GM21528 (cell line): ENCODE results near the gene ART5.
"Not testable (repeated sequence)": the region's sequence is repeated elsewhere in the genome, so short reads cannot be mapped to it uniquely, and the experiment has no call there.

Experiments
- ATAC-seq: cut with Tn5 transposase; IDR thresholded peaks from one replicate; pipeline ENCODE4 v1.9.1; 2021; ENCODE audit warnings: mild to moderate bottlenecking, moderate library complexity; ENCODE audit not compliant: unreplicated experiment, low FRiP score

Gene ART5

DNA sequence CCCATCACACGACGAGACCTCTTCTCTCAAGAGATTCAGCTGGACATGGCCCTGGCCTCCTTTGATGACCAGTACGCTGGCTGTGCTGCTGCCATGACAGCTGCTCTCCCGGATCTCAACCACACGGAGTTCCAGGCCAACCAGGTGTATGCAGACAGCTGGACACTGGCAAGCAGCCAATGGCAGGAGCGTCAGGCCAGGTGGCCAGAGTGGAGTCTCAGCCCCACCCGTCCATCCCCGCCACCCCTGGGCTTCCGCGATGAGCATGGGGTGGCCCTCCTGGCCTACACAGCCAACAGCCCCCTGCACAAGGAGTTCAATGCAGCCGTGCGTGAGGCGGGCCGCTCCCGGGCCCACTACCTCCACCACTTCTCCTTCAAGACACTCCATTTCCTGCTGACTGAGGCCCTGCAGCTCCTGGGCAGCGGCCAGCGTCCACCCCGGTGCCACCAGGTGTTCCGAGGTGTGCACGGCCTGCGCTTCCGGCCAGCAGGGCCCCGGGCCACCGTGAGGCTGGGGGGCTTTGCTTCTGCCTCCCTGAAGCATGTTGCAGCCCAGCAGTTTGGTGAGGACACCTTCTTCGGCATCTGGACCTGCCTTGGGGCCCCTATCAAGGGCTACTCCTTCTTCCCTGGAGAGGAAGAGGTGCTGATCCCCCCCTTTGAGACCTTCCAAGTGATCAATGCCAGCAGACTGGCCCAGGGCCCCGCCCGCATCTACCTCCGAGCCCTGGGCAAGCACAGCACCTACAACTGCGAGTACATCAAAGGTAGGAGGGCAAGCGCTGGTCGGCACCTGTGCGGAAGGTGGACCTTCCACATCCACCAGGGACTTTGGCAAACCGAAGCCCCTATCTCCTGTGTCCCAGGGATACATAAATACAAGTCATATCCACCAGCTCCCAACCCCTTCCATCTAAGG is 18.1 kb upstream of the ART5 start:
- ATAC-seq = no peak

- ATAC-seq = no peak
Measured at GRCh38 chr11:3658252-3658651, 16.5 kb upstream of the ART5 start.

- ATAC-seq = not testable (repeated sequence)
Measured at GRCh38 chr11:3657331-3657730, 15.5 kb upstream of the ART5 start.

- no peak for ATAC-seq
Measured at GRCh38 chr11:3655547-3655946, 13.8 kb upstream of the ART5 start.

DNA sequence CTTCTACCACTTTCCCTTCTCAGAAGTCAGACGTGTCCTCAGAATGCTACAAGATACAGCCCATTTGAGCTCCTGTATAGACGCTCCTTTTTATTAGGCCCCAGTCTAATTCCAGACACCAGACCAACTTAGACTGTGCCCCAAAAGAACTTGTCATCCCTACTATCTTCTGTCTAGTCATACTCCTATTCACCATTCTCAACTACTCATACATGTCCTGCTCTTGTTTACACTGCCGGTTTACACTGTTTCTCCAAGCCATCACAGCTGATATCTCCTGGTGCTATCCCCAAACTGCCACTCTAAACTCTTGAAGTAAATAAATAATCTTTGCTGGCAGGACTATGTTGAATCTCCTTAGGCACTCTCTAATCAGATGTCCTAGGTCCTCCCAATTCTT is 10.7 kb upstream of the ART5 start:
- ATAC-seq = not testable (repeated sequence)

DNA sequence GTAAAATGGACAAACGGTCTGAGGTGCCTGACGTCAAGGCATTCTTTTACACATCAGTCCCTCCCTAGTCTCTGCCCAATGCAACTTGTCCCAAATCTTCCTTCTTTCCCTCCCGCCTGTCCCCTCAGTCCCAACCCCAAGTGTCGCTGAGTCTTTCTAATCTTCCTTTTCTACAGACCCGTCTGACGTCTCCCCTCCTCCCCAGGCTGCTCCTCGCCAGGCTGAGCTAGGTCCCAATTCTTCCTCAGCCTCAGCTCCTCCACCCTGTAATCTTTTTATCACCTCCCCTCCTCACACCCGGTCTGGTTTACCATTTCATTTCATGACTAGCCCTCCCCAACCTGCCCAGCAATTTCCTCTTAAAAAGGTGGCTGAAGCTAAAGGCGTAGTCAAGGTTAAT is 7.6 kb upstream of the ART5 start:
- ATAC-seq = not testable (repeated sequence)

DNA sequence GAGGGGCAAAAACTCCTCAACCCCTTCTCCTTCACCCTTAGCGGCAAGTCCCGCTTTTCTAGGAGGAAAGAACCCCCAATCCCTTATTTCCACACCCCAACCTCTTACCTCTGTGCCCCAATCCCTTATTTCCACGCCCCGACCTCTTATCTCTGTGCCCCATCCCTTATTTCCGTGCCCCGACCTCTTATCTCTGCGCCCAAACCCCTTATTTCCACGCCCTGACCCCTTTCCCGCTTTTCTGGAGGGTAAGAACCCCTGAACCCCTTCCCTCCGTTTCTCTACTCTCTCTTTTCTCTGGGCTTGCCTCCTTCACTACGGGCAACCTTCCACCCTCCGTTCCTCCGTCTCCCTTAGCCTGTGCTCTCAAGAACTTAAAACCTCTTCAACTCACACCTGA is 7.1 kb upstream of the ART5 start:
- ATAC-seq = not testable (repeated sequence)

DNA sequence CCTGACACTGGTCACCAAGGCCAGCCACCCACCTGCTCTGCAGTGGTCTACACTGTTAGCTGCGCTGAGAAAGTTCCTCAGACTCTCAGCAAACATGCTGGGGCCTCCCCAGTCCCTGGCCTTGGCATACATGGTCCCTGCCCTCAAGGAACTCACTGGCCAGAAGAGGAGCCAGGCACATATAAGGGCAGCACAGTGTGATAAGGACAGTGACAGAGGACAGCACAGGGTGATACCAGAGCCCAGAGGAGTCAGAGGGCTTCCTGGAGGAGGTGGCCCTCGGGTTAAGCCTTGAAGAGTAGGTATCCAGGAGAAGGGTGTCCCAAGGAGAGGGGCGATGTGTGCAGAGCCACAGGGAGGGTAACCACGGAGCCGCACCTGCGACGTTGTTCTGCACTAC is 3.8 kb upstream of the ART5 start:
- no peak for ATAC-seq

DNA sequence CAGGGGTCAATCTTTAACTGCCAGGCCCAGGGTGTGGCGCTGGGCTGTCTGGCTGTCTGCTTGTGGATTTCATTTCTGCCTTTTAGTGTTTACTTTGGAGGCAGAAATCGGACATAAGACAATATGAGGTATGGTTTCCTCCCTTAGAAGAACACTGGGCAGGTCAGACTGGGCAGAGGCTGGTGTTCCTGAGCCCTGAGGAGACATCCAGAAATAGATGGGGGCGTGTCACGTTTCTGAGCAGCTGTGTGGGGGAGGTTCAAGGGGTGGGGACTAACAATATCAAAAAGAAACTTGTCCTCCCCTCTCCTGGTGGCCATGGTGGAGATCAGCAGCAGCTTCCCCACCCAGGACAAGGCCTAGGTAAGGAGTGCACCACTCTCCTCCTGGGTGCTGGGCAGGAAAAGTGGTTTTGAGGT is 3.0 kb upstream of the ART5 start, which contains the start of gene ART1:
Gene ART1, plus strand, starts transcription at position 312 of the 419 bp plus-strand sequence. CDS start 14,086 bp downstream, outside the sequence.
- ATAC-seq = no peak

- ATAC-seq = not testable (repeated sequence)
Measured at GRCh38 chr11:3643102-3643546, 1.3 kb upstream of the ART5 start.

DNA sequence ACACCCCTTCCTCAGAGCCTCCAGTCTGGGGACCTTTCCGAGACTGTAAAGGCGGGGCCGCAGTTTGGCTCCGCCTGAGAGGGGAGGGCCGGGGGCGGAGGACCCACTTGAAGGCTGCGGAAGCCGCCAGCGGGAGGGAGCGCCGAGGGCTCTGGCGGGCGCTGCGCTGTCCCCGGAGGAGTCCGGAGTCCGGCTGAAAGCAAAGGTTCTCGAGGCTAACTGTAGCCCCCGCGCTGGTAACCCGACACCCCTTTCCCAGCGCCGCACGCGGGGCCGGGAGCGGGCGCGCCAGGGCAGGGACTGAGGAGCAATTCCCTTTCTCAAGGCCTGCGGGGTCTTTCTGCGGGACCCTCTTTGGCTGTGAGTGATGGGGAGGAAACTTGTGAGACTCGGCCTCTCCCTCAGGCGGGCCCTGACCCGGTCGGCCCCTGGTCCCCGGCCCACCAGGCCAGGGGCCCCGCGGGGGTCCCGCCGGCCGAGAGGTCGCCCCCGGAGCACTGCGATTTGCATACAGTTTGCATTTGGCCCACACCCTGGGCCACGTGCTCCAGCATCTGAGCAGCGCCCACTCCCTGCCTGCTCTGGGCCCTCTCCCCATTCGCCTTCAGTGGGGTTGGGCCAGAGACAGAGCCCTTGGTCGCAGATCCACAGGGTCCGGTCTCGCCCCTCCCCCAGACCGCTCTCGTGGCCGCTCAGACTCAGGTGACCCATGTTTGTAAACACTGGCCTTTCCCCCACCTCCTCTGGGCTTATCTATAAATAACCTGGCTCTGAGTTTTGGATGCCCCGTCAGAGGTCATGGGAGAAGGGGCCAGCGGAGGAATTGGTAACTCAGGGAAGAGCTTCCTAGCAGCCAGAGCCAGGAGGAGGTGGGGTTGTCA is 519 bp upstream of the ART5 start:
- no peak for ATAC-seq

GRCh38 chr11:3641191-3641590 is 601 bp downstream of the ART5 start:
- ATAC-seq = no peak

GRCh38 chr11:3639841-3640240 is 2.0 kb downstream of the ART5 start:
- no peak for ATAC-seq

GRCh38 chr11:3638513-3638912 is 3.3 kb downstream of the ART5 start:
- ATAC-seq = no peak

- no peak for ATAC-seq
Measured at GRCh38 chr11:3637201-3637600, 4.6 kb downstream of the ART5 start.

DNA sequence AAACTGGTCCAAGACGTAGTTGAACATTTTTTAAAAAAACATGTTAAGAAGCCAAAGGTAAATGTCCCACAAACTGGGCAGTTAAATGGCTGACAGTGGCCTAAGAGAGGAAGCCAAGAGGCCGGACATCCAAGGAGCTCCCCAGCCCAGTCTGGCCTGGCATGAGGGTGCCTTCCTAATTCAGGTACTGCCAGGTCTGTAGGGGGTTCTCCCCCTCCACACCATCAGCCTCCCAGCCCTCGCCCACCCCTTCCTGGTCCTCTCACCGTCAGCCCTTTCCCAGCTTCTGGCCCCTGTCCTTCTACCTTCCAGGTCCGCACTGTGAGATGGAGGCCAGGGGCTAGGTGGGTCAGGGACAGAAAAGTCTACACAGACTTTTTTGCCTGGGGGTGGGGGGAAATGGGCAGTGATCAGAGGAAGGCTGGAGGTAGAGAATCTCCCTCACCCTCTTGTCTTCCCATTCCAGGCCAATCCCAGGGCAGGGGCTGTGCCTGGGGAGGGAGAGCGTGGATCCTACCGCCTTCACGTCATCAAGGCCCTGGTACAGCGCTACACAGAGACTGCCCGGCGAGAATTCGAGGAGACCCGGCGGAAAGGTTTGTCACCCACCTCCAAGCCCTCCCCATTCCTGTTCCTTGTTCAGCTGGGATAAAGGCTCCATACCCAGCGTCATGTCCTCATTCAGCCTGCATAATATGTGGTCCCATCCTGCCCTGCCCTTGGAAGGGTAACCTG is 6.0 kb downstream of the ART5 start:
- ATAC-seq = no peak

GRCh38 chr11:3632070-3632660 is 9.6 kb downstream of the ART5 start:
- ATAC-seq = no peak

- ATAC-seq = no peak
Measured at GRCh38 chr11:3631331-3631730, 10.5 kb downstream of the ART5 start.

- no peak for ATAC-seq
Measured at GRCh38 chr11:3627291-3627690, 14.5 kb downstream of the ART5 start.
